Fibroblast of gingiva (primary cell): Measurements from ENCODE around the gene TMA16.
"Not testable (repeated sequence)": the region's sequence is repeated elsewhere in the genome, so short reads cannot be mapped to it uniquely, and the experiment has no call there.

Experiments used
- DNase-seq: peaks from one replicate; pipeline ENCODE4 v3.0.0-alpha.2; 2011; ENCODE audit warnings: low read depth

The TMA16 gene

GRCh38 chr4:163515198-163515597, 20.7 kb downstream of the TMA16 start:
- DNase-seq, result no peak

- DNase-seq, result no peak
Observed at GRCh38 chr4:163523791-163524365, 29.4 kb downstream of the TMA16 start.

GRCh38 chr4:163525982-163526381, 31.5 kb downstream of the TMA16 start:
- no peak for DNase-seq

DNA sequence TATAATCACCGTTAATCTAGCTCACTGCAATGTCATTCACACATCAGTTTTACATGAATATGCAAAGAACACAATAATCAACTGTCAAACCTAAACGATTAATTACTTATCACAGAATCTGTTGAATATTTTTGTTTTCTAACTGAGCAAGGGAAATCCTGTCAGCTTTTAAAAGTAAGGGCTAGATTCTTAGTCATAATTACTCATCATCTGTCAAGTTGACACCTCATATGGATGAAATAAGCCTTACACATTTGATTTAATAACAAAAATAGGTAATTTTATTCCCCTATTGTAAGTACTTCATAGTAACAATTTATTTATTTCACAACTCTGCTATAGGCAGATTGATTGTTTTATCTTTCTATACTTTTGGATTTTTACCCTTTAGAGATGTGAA, 32.7 kb downstream of the TMA16 start:
- no peak for DNase-seq

DNA sequence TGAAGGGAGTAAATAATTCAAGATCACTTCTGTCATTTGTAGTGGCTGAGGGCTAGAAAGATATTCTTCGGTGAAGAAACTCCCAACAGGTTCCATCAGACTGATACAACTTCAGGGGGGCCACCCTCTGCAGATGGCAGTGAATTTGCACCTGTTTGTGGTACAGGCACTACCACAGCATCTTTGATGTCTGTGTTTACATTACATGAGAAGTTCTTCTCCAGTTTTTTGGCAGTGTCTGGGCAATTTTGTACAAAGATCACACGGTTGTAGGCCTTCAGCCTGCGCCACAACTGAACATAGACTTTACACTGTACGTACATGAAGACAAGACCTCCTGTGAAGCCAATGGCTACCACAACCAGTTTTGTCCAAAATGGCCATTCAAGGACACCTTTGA, 34.2 kb downstream of the TMA16 start:
- DNase-seq, result no peak

- no peak for DNase-seq
Observed at GRCh38 chr4:163534056-163534455, 39.6 kb downstream of the TMA16 start.

DNA sequence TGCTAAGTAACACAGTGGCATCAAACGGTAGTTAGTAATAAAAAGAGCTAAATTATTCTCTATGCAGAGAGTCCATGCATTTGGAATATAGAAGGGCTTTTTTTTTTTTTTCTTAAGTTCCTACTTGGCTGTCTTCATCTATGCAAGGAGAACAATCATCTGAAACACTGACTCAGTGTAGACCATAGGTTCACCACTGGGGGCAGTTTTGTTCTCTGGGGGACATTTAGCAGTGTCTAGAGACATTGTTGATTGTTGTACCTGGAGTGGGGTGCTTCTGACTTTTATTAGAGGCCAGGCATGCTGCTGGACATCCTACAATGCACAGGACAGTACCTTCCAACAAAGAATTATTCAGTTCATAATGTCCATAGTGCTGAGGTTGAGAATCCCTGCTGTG, 41.2 kb downstream of the TMA16 start:
- no peak for DNase-seq

- peak; percentile 32 for DNase-seq
Observed at GRCh38 chr4:163536091-163536490, 41.6 kb downstream of the TMA16 start.

- no peak for DNase-seq
Observed at GRCh38 chr4:163537114-163537513, 42.6 kb downstream of the TMA16 start.

- not testable (repeated sequence) for DNase-seq
Observed at GRCh38 chr4:163538820-163539219, 44.3 kb downstream of the TMA16 start.

- DNase-seq, result no peak
Observed at GRCh38 chr4:163540448-163540847, 46.0 kb downstream of the TMA16 start.

- DNase-seq, result peak; percentile 76
Observed at GRCh38 chr4:163540977-163541376, 46.5 kb downstream of the TMA16 start.

- no peak for DNase-seq
Observed at GRCh38 chr4:163542275-163542674, 47.8 kb downstream of the TMA16 start.

GRCh38 chr4:163544407-163545038, 50.0 kb downstream of the TMA16 start:
- peak; percentile 26 for DNase-seq

GRCh38 chr4:163548481-163549243, 54.2 kb downstream of the TMA16 start:
- DNase-seq, result peak; percentile 48

DNA sequence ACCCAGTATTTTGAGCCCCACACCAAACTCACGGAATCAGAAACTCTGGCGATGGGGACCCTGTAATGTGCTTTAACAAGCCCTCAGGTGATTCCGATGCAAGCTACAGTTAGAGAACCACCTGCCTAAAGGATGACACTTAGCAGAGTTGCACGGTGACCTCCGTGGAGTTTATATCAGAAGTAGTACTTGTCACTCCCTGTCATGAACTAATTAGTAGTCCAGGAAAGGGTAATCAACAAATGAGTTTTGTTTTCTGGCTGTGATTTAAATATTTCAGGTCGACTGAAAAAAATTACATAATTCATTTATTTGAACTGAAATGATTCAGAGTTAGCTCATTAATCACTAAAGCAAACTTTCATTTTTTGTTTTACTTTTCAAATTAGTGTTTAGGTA, 56.4 kb downstream of the TMA16 start:
- DNase-seq, result no peak

DNA sequence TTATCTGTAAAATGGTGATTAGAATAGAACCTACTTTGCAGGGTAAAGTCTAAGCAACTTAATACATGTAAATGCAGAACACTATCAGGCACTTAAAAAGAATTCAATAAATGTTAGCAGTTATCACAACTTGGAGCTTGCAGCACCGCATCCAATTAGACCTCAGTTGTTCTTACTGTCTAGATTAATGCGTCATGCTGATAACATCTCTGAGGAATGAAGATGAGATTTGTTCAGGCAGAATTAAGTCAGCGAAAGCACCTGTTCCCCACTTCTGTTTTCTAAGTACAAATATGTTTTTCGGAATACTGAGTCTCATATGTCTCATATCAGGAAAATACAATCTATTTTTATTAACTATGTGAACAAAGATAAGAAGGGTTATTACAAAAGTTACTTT, 58.7 kb downstream of the TMA16 start:
- no peak for DNase-seq

- no peak for DNase-seq
Observed at GRCh38 chr4:163554870-163555465, 60.5 kb downstream of the TMA16 start.

DNA sequence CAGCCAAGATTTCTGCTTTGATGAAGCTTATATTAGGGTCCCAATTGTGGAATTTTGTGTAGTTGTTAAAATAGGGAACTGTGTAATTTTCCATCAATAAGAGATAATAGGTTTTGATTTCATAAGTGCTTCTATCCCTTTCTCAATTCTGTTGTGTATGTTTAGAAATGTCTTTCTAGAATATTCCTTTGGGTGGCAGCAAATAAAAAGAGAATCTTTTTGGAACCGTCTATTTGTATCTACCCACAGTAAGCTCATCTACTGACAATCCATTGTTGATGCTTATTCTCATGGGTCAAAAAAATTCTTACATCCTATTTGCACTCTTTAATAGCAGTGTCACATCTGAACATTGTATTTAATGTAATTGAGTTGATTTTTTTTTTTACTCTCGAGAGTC, 61.7 kb downstream of the TMA16 start:
- DNase-seq, result no peak

DNA sequence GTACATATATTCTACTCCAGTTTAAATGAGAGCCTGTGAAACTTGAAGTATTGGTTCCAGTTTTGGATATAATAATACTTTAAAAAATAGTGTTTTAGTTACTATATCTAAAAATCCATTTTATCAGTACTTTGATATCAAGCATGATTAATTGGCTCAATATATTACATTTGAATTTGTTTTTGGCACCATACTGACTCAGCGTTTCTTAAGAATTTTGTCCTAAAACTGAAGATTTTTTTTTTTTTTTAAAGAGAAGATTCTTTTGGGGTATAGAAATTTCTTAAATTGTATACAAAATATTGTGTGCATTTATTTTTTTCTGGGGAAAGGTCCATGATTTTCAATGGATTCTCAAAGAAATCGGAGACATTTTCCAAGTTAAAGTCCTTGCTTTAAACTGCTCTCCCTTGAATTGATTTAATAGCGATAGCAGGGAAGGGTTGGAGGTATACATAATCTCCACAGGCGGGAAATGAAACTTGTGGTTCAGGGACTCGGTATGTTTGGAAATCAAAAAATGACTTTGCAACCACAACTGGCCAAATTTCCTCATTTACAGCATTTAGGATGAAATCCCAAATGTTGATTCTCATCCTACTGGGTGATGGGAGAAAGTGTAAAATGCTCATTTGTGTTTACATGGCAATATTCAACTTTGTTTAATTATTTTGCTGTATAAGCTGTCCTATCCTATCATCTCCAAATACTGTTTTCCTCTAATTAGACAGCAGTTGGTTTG, 62.3 kb downstream of the TMA16 start:
- no peak for DNase-seq

GRCh38 chr4:163558539-163559044, 64.1 kb downstream of the TMA16 start:
- no peak for DNase-seq

GRCh38 chr4:163562496-163562895, 68.0 kb downstream of the TMA16 start:
- no peak for DNase-seq
